IgD-negative memory B cell (primary cell): Measurements from ENCODE around the gene RBM4. TPM values are rescaled to one million over a fixed set of nuclear protein-coding genes. Genes with fewer than 3 reads are reported as not detected.
A peak's percentile ranks its signal among the peaks of the same experiment; 100 is the strongest.
"Not testable (repeated sequence)": the region's sequence is repeated elsewhere in the genome, so short reads cannot be mapped to it uniquely, and the experiment has no call there.

Experiments
- H3K27ac Mint-ChIP-seq, 3 donors: one replicate each; pipeline ENCODE4 v1.8.0; 2020 to 2022; ENCODE audit warnings: mild to moderate bottlenecking in 3 of 3, mixed read lengths in 3 of 3, moderate library complexity in 1 of 3
- H3K27me3 Mint-ChIP-seq: one replicate; pipeline ENCODE4 v1.8.0; 2021; ENCODE audit warnings: mixed read lengths
- H3K36me3 Mint-ChIP-seq: one replicate; pipeline ENCODE4 v1.8.0; 2020; ENCODE audit warnings: mild to moderate bottlenecking, mixed read lengths
- H3K4me1 Mint-ChIP-seq, 3 donors: one replicate each; pipeline ENCODE4 v1.8.0; 2020 to 2022; ENCODE audit warnings: mixed read lengths in 3 of 3, mild to moderate bottlenecking in 1 of 3
- H3K4me3 Mint-ChIP-seq, 4 donors: one replicate each; pipeline ENCODE4 v1.8.0; 2020 to 2022; ENCODE audit warnings: mild to moderate bottlenecking in 4 of 4, mixed read lengths in 4 of 4, moderate library complexity in 3 of 4
- H3K9me3 Mint-ChIP-seq, 3 donors: one replicate each; pipeline ENCODE4 v1.8.0; 2020 to 2021; ENCODE audit warnings: mixed read lengths in 3 of 3, mild to moderate bottlenecking in 1 of 3
- polyA plus RNA-seq: library from polyadenylated mRNA; unstranded; fragments of 300-500 nt; fragmentation: Illumina TruSeq; gene quantifications from one replicate; pipeline ENCODE4 v1.2.3, GENCODE V29; 2021

The RBM4 gene
- polyA plus RNA-seq, 1 donor from 2014 or later: 189 TPM

GRCh38 chr11:66606608-66607007, 31.9 kb upstream of the RBM4 start:
- not testable (repeated sequence) for H3K36me3 Mint-ChIP-seq, H3K9me3 Mint-ChIP-seq, H3K27ac Mint-ChIP-seq, H3K27me3 Mint-ChIP-seq, H3K4me3 Mint-ChIP-seq
- peaks cover 20 to 26% (median 23%) of the 10 kb centered on the region in 3 donors for H3K4me1 Mint-ChIP-seq

GRCh38 chr11:66607126-66607834, 31.2 kb upstream of the RBM4 start:
- peak overlapping the region; percentile 90 to 96 (median 94) for H3K27ac Mint-ChIP-seq
- no peaks in the 10 kb centered on the region for H3K9me3 Mint-ChIP-seq
- H3K4me1 Mint-ChIP-seq: peaks cover 26 to 31% (median 26%) of the 10 kb centered on the region in 3 donors
- H3K36me3 Mint-ChIP-seq: peaks cover 5% of the 10 kb centered on the region
- H3K27me3 Mint-ChIP-seq: peaks cover 2% of the 10 kb centered on the region
- H3K4me3 Mint-ChIP-seq: peak overlapping the region in 2 of 4 donors; percentile 33 to 61

- peaks cover 3% of the 10 kb centered on the region for H3K36me3 Mint-ChIP-seq
- peaks cover 25 to 36% (median 26%) of the 10 kb centered on the region in 3 donors for H3K4me1 Mint-ChIP-seq
- peak overlapping the region; percentile 8 to 67 (median 42) for H3K4me3 Mint-ChIP-seq
These were observed 28.5 kb upstream of the RBM4 start for GRCh38 chr11:66609721-66610617.

GRCh38 chr11:66612458-66612857, 26.0 kb upstream of the RBM4 start:
- Mint-ChIP-seq H3K4me1 (peaks cover 30 to 41% (median 39%) of the 10 kb centered on the region in 3 donors), H3K4me3 (peak overlapping the region in 3 of 4 donors; percentile 72 to 90 (median 74)), H3K27ac (peak overlapping the region in 2 of 3 donors; percentile 57 to 98), H3K9me3 (no peaks in the 10 kb centered on the region), H3K27me3 (peaks cover 2% of the 10 kb centered on the region), H3K36me3 (peaks cover 5% of the 10 kb centered on the region)

More at GRCh38 chr11:66609721-66610617, 28.5 kb upstream of the RBM4 start:
- H3K27me3 Mint-ChIP-seq: peaks cover 2% of the 10 kb centered on the region
- no peaks in the 10 kb centered on the region for H3K9me3 Mint-ChIP-seq
- H3K27ac Mint-ChIP-seq: peak overlapping the region in 2 of 3 donors; percentile 78 to 84

- Mint-ChIP-seq H3K9me3 (no peaks in the 10 kb centered on the region), H3K36me3 (peaks cover 7% of the 10 kb centered on the region), H3K27ac (no peak overlapping the region), H3K4me3 (peak overlapping the region in 3 of 4 donors; percentile 50 to 90 (median 65)), H3K4me1 (peaks cover 41 to 49% (median 45%) of the 10 kb centered on the region in 3 donors), H3K27me3 (peaks cover 2% of the 10 kb centered on the region)
These were observed 24.4 kb upstream of the RBM4 start for GRCh38 chr11:66614073-66614472.

- Mint-ChIP-seq H3K36me3 (peaks cover 9% of the 10 kb centered on the region), H3K4me1 (peaks cover 37 to 47% (median 39%) of the 10 kb centered on the region in 3 donors), H3K9me3 (no peaks in the 10 kb centered on the region), H3K27ac (peak within 1 kb of the TSS; percentile 99 to 100 (median 99)), H3K4me3 (peak within 1 kb of the TSS; percentile 98 to 100 (median 100)), H3K27me3 (no peaks in the 10 kb centered on the region)
These were observed 21.9 kb upstream of the RBM4 start, which contains the start of gene RBM14 for GRCh38 chr11:66616379-66617154. Gene RBM14 (plus strand): TSS chr11:66616630. CDS start chr11:66616721, 91 bp downstream.

- Mint-ChIP-seq H3K9me3 (no peaks in the 10 kb centered on the region), H3K27me3 (no peaks in the 10 kb centered on the region), H3K4me1 (peaks cover 36 to 43% (median 41%) of the 10 kb centered on the region in 3 donors), H3K27ac (peak overlapping the region; percentile 99 to 100 (median 99)), H3K4me3 (peak overlapping the region; percentile 98 to 100 (median 100)), H3K36me3 (peaks cover 6% of the 10 kb centered on the region)
These were observed 21.2 kb upstream of the RBM4 start for GRCh38 chr11:66617155-66617834.

- peaks cover 8% of the 10 kb centered on the region for H3K36me3 Mint-ChIP-seq
- peak overlapping the region; percentile 89 to 100 (median 99) for H3K27ac Mint-ChIP-seq
- no peaks in the 10 kb centered on the region for H3K27me3 Mint-ChIP-seq
- peaks cover 53 to 59% (median 53%) of the 10 kb centered on the region in 3 donors for H3K4me1 Mint-ChIP-seq
- H3K4me3 Mint-ChIP-seq: peak overlapping the region; percentile 98 to 100 (median 100)
- no peaks in the 10 kb centered on the region for H3K9me3 Mint-ChIP-seq
These were observed 19.4 kb upstream of the RBM4 start for GRCh38 chr11:66619080-66619554.

GRCh38 chr11:66624450-66624849, 14.1 kb upstream of the RBM4 start:
- peaks cover 41 to 50% (median 45%) of the 10 kb centered on the region in 3 donors for H3K4me1 Mint-ChIP-seq
- no peak overlapping the region for H3K4me3 Mint-ChIP-seq
- H3K36me3 Mint-ChIP-seq: peaks cover 7% of the 10 kb centered on the region
- peak overlapping the region in 1 of 3 donors; percentile 64 for H3K27ac Mint-ChIP-seq
- no peaks in the 10 kb centered on the region for H3K9me3 Mint-ChIP-seq
- H3K27me3 Mint-ChIP-seq: no peaks in the 10 kb centered on the region

- no peaks in the 10 kb centered on the region for H3K9me3 Mint-ChIP-seq
- H3K4me1 Mint-ChIP-seq: peaks cover 40 to 50% (median 43%) of the 10 kb centered on the region in 3 donors
- H3K27ac Mint-ChIP-seq: peak overlapping the region in 1 of 3 donors; percentile 64
- peak overlapping the region in 2 of 4 donors; percentile 23 to 47 for H3K4me3 Mint-ChIP-seq
- H3K27me3 Mint-ChIP-seq: no peaks in the 10 kb centered on the region
- peaks cover 7% of the 10 kb centered on the region for H3K36me3 Mint-ChIP-seq
These were observed 13.3 kb upstream of the RBM4 start for GRCh38 chr11:66625041-66625751.

GRCh38 chr11:66625752-66626149, 12.8 kb upstream of the RBM4 start:
- Mint-ChIP-seq H3K27ac (peak overlapping the region in 1 of 3 donors; percentile 64), H3K36me3 (peaks cover 7% of the 10 kb centered on the region), H3K27me3 (no peaks in the 10 kb centered on the region), H3K4me3 (no peak overlapping the region), H3K9me3 (no peaks in the 10 kb centered on the region), H3K4me1 (peaks cover 40 to 50% (median 42%) of the 10 kb centered on the region in 3 donors)

GRCh38 chr11:66626382-66626781, 12.1 kb upstream of the RBM4 start:
- H3K4me1 Mint-ChIP-seq: peaks cover 37 to 44% (median 39%) of the 10 kb centered on the region in 3 donors
- no peaks in the 10 kb centered on the region for H3K9me3 Mint-ChIP-seq
- H3K27ac Mint-ChIP-seq: peak overlapping the region in 2 of 3 donors; percentile 64 to 73
- no peaks in the 10 kb centered on the region for H3K27me3 Mint-ChIP-seq
- H3K36me3 Mint-ChIP-seq: peaks cover 5% of the 10 kb centered on the region
- H3K4me3 Mint-ChIP-seq: no peak overlapping the region

GRCh38 chr11:66626926-66627325, 11.6 kb upstream of the RBM4 start:
- peaks cover 6% of the 10 kb centered on the region for H3K36me3 Mint-ChIP-seq
- no peaks in the 10 kb centered on the region for H3K9me3 Mint-ChIP-seq
- H3K4me1 Mint-ChIP-seq: peaks cover 36 to 42% (median 36%) of the 10 kb centered on the region in 3 donors
- peak overlapping the region in 1 of 3 donors; percentile 64 for H3K27ac Mint-ChIP-seq
- no peak overlapping the region for H3K4me3 Mint-ChIP-seq
- H3K27me3 Mint-ChIP-seq: no peaks in the 10 kb centered on the region
